ENCODE data around the gene KCND2.

KCND2 gene

GRCh38 chr7:120233338-120233737 is 39.6 kb upstream of the KCND2 start:
- no peak for TF ChIP-seq REST (IDR thresholded peaks at IDR 0.05; ENCODE audit: low read depth)
- no peak for TF ChIP-seq MAX (IDR thresholded peaks at IDR 0.05)
- TF ChIP-seq TCF12 (IDR thresholded peaks at IDR 0.05; ENCODE audit: low read depth): no peak
- no peak for TF ChIP-seq CREB1 (IDR thresholded peaks at IDR 0.05; ENCODE audit: low read depth)
- no peak for TF ChIP-seq TEAD4 (IDR thresholded peaks at IDR 0.05)
- no peak for TF ChIP-seq NFIC (IDR thresholded peaks at IDR 0.05)

- no peak for TF ChIP-seq USF1 (IDR thresholded peaks at IDR 0.05)
- no peak for TF ChIP-seq CEBPB (IDR thresholded peaks at IDR 0.05)
- no peak for TF ChIP-seq FOXM1 (IDR thresholded peaks at IDR 0.05; ENCODE audit: borderline replicate concordance, low read depth)
- TF ChIP-seq CREB1 (IDR thresholded peaks at IDR 0.05; ENCODE audit: low read depth): no peak
- no peak for TF ChIP-seq RAD21 (IDR thresholded peaks at IDR 0.05; ENCODE audit: low read depth)
- no peak for TF ChIP-seq ZBTB7A (IDR thresholded peaks at IDR 0.05; ENCODE audit: low read depth)
- TF ChIP-seq EP300 (IDR thresholded peaks at IDR 0.05; ENCODE audit: borderline replicate concordance): no peak
- no peak for TF ChIP-seq MAX (IDR thresholded peaks at IDR 0.05)
- no peak for TF ChIP-seq REST (IDR thresholded peaks at IDR 0.05; ENCODE audit: low read depth)
Measured at GRCh38 chr7:120241973-120242372, 31.0 kb upstream of the KCND2 start.

- TF ChIP-seq YY1 (IDR thresholded peaks at IDR 0.05; ENCODE audit: low read depth) (no peak), CEBPB (IDR thresholded peaks at IDR 0.05) (no peak), TCF12 (IDR thresholded peaks at IDR 0.05; ENCODE audit: low read depth) (no peak), TAF1 (IDR thresholded peaks at IDR 0.05; ENCODE audit: low read depth) (no peak), MAX (IDR thresholded peaks at IDR 0.05) (no peak)
Measured at GRCh38 chr7:120254845-120255244, 18.1 kb upstream of the KCND2 start.

- TF ChIP-seq EGR1 (IDR thresholded peaks at IDR 0.05): no peak
- no peak for TF ChIP-seq RAD21 (IDR thresholded peaks at IDR 0.05; ENCODE audit: low read depth)
- TF ChIP-seq MAX (IDR thresholded peaks at IDR 0.05): no peak
- no peak for TF ChIP-seq ZBTB7A (IDR thresholded peaks at IDR 0.05; ENCODE audit: low read depth)
- TF ChIP-seq TAF1 (IDR thresholded peaks at IDR 0.05; ENCODE audit: low read depth): no peak
- TF ChIP-seq TCF12 (IDR thresholded peaks at IDR 0.05; ENCODE audit: low read depth): no peak
- TF ChIP-seq YY1 (IDR thresholded peaks at IDR 0.05; ENCODE audit: low read depth): no peak
- TF ChIP-seq EP300 (IDR thresholded peaks at IDR 0.05; ENCODE audit: borderline replicate concordance): no peak
- no peak for TF ChIP-seq NFIC (IDR thresholded peaks at IDR 0.05)
- TF ChIP-seq FOXM1 (IDR thresholded peaks at IDR 0.05; ENCODE audit: borderline replicate concordance, low read depth): no peak
- TF ChIP-seq REST (IDR thresholded peaks at IDR 0.05; ENCODE audit: low read depth): no peak
- TF ChIP-seq CREB1 (IDR thresholded peaks at IDR 0.05; ENCODE audit: low read depth): no peak
Measured at GRCh38 chr7:120256344-120257070, 16.5 kb upstream of the KCND2 start.

- TF ChIP-seq MAX (IDR thresholded peaks at IDR 0.05): no peak
- TF ChIP-seq EGR1 (IDR thresholded peaks at IDR 0.05): no peak
Measured at GRCh38 chr7:120259386-120259785, 13.6 kb upstream of the KCND2 start.
